ENCODE data around the gene CPSF3. TPM values are rescaled to one million over a fixed set of nuclear protein-coding genes. Genes with fewer than 3 reads are reported as not detected.

The CPSF3 gene
- total RNA-seq, 2 experiments from 2014 or later: 13.2 to 13.8 TPM

DNA sequence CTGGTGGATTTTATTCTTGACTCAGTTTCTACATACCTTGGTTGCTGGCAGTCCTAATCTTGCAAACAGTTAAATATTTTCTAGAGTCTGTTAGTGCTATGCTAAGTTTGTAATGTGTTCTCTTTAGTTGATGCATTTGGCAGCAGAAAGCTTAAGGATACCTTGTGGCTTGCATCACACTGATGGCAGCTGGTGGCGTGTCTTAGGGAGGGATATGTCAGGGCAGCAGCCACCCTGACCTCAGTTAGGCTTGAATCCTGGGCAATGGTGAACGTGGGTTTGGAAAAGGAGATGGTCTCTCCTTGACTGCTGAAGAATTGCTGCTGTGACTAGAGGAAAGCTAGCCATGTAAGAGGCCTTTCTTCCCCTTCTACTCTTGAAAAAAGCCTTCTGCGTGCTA, 55.1 kb downstream of the CPSF3 start:
- Mint-ChIP-seq H3K27me3 (no peaks in the 10 kb centered on the region), H3K36me3 (ENCODE audit: low read depth) (peaks cover 77% of the 10 kb centered on the region), H3K4me1 (ENCODE audit: low read depth) (peaks cover 63% of the 10 kb centered on the region), H3K27ac (peak overlapping the region; percentile 88), H3K4me3 (peak overlapping the region; percentile 51), H3K9me3 (no peaks in the 10 kb centered on the region)
- intact Hi-C loops (cut with DNase I, micrococcal nuclease): loop anchor here (10.0 kb wide), 3 partner anchors 156 to 566 kb away; partner anchors contain the start of genes KLF11 (in 1 of the 2) and YWHAQ (in 1 of the 2)
- DNase-seq (no peak), ATAC-seq (ENCODE audit: poor library complexity) (no peak)
- peaks cover 0 to 5% of the 10 kb centered on the region in 2 experiments for H3K9me3 ChIP-seq (ENCODE audit: control insufficient read depth in 1 of 2, insufficient read depth in 1 of 2, low read length in 2 of 2)
- POLR2A ChIA-PET: interaction anchor here (0.7 kb wide), 1 partner anchor 566 kb away, joined by 3 read pairs; no protein-coding TSS in a partner anchor
- TF ChIP-seq, protein P1, sequence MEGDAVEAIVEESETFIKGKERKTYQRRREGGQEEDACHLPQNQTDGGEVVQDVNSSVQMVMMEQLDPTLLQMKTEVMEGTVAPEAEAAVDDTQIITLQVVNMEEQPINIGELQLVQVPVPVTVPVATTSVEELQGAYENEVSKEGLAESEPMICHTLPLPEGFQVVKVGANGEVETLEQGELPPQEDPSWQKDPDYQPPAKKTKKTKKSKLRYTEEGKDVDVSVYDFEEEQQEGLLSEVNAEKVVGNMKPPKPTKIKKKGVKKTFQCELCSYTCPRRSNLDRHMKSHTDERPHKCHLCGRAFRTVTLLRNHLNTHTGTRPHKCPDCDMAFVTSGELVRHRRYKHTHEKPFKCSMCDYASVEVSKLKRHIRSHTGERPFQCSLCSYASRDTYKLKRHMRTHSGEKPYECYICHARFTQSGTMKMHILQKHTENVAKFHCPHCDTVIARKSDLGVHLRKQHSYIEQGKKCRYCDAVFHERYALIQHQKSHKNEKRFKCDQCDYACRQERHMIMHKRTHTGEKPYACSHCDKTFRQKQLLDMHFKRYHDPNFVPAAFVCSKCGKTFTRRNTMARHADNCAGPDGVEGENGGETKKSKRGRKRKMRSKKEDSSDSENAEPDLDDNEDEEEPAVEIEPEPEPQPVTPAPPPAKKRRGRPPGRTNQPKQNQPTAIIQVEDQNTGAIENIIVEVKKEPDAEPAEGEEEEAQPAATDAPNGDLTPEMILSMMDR (IDR thresholded peaks at IDR 0.05): no peak
- no peak overlapping the region for H3K4me3 ChIP-seq (ENCODE audit: low read length)
- peaks cover 38% of the 10 kb centered on the region for H3K36me3 ChIP-seq (ENCODE audit: insufficient read depth, low read length)
- peaks cover 31% of the 10 kb centered on the region for H3K4me1 ChIP-seq (ENCODE audit: insufficient read depth, low read length)
- H3K27ac ChIP-seq (ENCODE audit: low read depth in 1 of 2, low read length in 2 of 2): no peak overlapping the region
- H3K27me3 ChIP-seq (ENCODE audit: control insufficient read depth in 1 of 2, insufficient read depth in 2 of 2, low read length in 2 of 2): no peaks in the 10 kb centered on the region
- CTCF ChIA-PET: no interaction called here

- H3K27me3 ChIP-seq (ENCODE audit: control insufficient read depth in 1 of 2, insufficient read depth in 2 of 2, low read length in 2 of 2): no peaks in the 10 kb centered on the region
- H3K4me1 Mint-ChIP-seq (ENCODE audit: low read depth): peaks cover 56% of the 10 kb centered on the region
- no peaks in the 10 kb centered on the region for H3K9me3 Mint-ChIP-seq
- ChIA-PET POLR2A (no interaction called here), CTCF (no interaction called here)
- peaks cover 20% of the 10 kb centered on the region for H3K4me1 ChIP-seq (ENCODE audit: insufficient read depth, low read length)
- no peak overlapping the region for H3K4me3 Mint-ChIP-seq
- H3K9me3 ChIP-seq (ENCODE audit: control insufficient read depth in 1 of 2, insufficient read depth in 1 of 2, low read length in 2 of 2): peaks cover 0 to 5% of the 10 kb centered on the region in 2 experiments
- TF ChIP-seq, protein P1 (IDR thresholded peaks at IDR 0.05): no peak
- ATAC-seq (ENCODE audit: poor library complexity) (no peak), DNase-seq (no peak)
- intact Hi-C loops (cut with DNase I, micrococcal nuclease): no loop called here
- H3K4me3 ChIP-seq (ENCODE audit: low read length): no peak overlapping the region
- H3K27ac Mint-ChIP-seq: peak overlapping the region; percentile 33
- peaks cover 89% of the 10 kb centered on the region for H3K36me3 Mint-ChIP-seq (ENCODE audit: low read depth)
- peaks cover 55% of the 10 kb centered on the region for H3K36me3 ChIP-seq (ENCODE audit: insufficient read depth, low read length)
- no peak overlapping the region for H3K27ac ChIP-seq (ENCODE audit: low read depth in 1 of 2, low read length in 2 of 2)
- no peaks in the 10 kb centered on the region for H3K27me3 Mint-ChIP-seq
Observed at GRCh38 chr2:9480157-9480556, 56.7 kb downstream of the CPSF3 start.

DNA sequence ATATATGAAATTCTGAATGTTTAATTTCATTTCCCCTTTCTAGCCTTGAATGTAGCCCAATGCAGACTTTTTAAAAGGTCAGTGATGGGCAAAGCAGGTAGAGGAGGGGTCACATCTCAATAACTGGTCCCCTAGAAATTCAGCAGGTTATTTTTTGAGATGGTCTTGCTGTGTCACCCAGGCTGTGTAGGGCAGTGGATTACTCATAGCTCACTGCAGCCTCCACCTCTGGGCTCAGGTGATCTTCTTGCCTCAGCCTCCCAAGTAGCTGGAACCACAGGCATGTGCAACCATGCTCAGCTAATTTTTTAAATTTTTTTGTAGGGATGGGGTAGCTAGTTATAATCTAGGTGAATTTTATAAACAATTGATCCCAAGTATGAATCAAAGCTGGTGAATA, 59.7 kb downstream of the CPSF3 start:
- no peak for DNase-seq
- ChIA-PET CTCF (no interaction called here), POLR2A (interaction anchor here (1.8 kb wide), 1 partner anchor 10 kb away, joined by 6 read pairs; no protein-coding TSS in a partner anchor)
- TF ChIP-seq, protein P1 (IDR thresholded peaks at IDR 0.05): no peak
- H3K4me1 Mint-ChIP-seq (ENCODE audit: low read depth): peaks cover 26% of the 10 kb centered on the region
- no peak overlapping the region for H3K27ac ChIP-seq (ENCODE audit: low read depth in 1 of 2, low read length in 2 of 2)
- no peaks in the 10 kb centered on the region for H3K4me1 ChIP-seq (ENCODE audit: insufficient read depth, low read length)
- no peaks in the 10 kb centered on the region for H3K27me3 Mint-ChIP-seq
- H3K9me3 ChIP-seq (ENCODE audit: control insufficient read depth in 1 of 2, insufficient read depth in 1 of 2, low read length in 2 of 2): no peaks in the 10 kb centered on the region
- ATAC-seq (ENCODE audit: poor library complexity): no peak
- no peak overlapping the region for H3K4me3 ChIP-seq (ENCODE audit: low read length)
- peaks cover 96% of the 10 kb centered on the region for H3K36me3 Mint-ChIP-seq (ENCODE audit: low read depth)
- peaks cover 83% of the 10 kb centered on the region for H3K36me3 ChIP-seq (ENCODE audit: insufficient read depth, low read length)
- H3K9me3 Mint-ChIP-seq: no peaks in the 10 kb centered on the region
- H3K27me3 ChIP-seq (ENCODE audit: control insufficient read depth in 1 of 2, insufficient read depth in 2 of 2, low read length in 2 of 2): no peaks in the 10 kb centered on the region
- H3K4me3 Mint-ChIP-seq: no peak overlapping the region
- no peak overlapping the region for H3K27ac Mint-ChIP-seq
- intact Hi-C loops (cut with DNase I, micrococcal nuclease): no loop called here

All from CD4-positive, alpha-beta T cell (primary cell).